Measurements from ENCODE around the gene PBX1.
A peak's percentile ranks its signal among the peaks of the same experiment; 100 is the strongest.
"Not testable (repeated sequence)": the region's sequence is repeated elsewhere in the genome, so short reads cannot be mapped to it uniquely, and the experiment has no call there.

PBX1 gene

GRCh38 chr1:164558461-164559341 lies at the start of gene PBX1:
TSS of gene PBX1 (plus strand) at chr1:164559184.
- peak; percentile 65 for DNase-seq

GRCh38 chr1:164510435-164510834 lies 48.5 kb upstream of the PBX1 start:
- DNase-seq = no peak

- no peak for DNase-seq
These were observed 47.8 kb upstream of the PBX1 start for GRCh38 chr1:164511001-164511705.

- DNase-seq = no peak
These were observed 43.8 kb upstream of the PBX1 start for GRCh38 chr1:164515231-164515630.

GRCh38 chr1:164515711-164516331 lies 43.2 kb upstream of the PBX1 start:
- DNase-seq = no peak

- DNase-seq = no peak
These were observed 42.4 kb upstream of the PBX1 start for GRCh38 chr1:164516591-164516990.

- DNase-seq = no peak
These were observed 40.2 kb upstream of the PBX1 start for GRCh38 chr1:164518692-164519332.

- no peak for DNase-seq
These were observed 39.6 kb upstream of the PBX1 start for GRCh38 chr1:164519426-164519825.

- no peak for DNase-seq
These were observed 34.2 kb upstream of the PBX1 start for GRCh38 chr1:164524810-164525209.

- no peak for DNase-seq
These were observed 23.9 kb upstream of the PBX1 start for GRCh38 chr1:164534863-164535610.

- DNase-seq = not testable (repeated sequence)
These were observed 6.5 kb upstream of the PBX1 start for GRCh38 chr1:164552463-164552988.

GRCh38 chr1:164557270-164557669 lies 1.7 kb upstream of the PBX1 start:
- DNase-seq = no peak

GRCh38 chr1:164559342-164560051 lies 513 bp downstream of the PBX1 start:
- no peak for DNase-seq

- DNase-seq = no peak
These were observed 1.1 kb downstream of the PBX1 start for GRCh38 chr1:164560121-164560541.

- DNase-seq = no peak
These were observed 1.6 kb downstream of the PBX1 start for GRCh38 chr1:164560556-164560955.

- no peak for DNase-seq
These were observed 2.0 kb downstream of the PBX1 start for GRCh38 chr1:164561007-164561406.

GRCh38 chr1:164561472-164561871 lies 2.5 kb downstream of the PBX1 start:
- no peak for DNase-seq

- no peak for DNase-seq
These were observed 3.1 kb downstream of the PBX1 start for GRCh38 chr1:164562061-164562460.

- DNase-seq = no peak
These were observed 3.5 kb downstream of the PBX1 start for GRCh38 chr1:164562511-164562910.

- no peak for DNase-seq
These were observed 4.0 kb downstream of the PBX1 start for GRCh38 chr1:164562947-164563520.

GRCh38 chr1:164563721-164564360 lies 4.9 kb downstream of the PBX1 start:
- DNase-seq = no peak

Data from stimulated activated CD4-positive, alpha-beta T cell treated with anti-CD3 and anti-CD28 coated beads, Interleukin-4, amount 100 ng/mL, for 1 hour (primary cell).